ENCODE results near the gene SH2D3C. TPM values are rescaled to one million over a fixed set of nuclear protein-coding genes. Genes with fewer than 3 reads are reported as not detected.

The SH2D3C gene
- total RNA-seq, 4 donors from 2014 or later: 4.7 to 8.1 (median 5.2) TPM

DNA sequence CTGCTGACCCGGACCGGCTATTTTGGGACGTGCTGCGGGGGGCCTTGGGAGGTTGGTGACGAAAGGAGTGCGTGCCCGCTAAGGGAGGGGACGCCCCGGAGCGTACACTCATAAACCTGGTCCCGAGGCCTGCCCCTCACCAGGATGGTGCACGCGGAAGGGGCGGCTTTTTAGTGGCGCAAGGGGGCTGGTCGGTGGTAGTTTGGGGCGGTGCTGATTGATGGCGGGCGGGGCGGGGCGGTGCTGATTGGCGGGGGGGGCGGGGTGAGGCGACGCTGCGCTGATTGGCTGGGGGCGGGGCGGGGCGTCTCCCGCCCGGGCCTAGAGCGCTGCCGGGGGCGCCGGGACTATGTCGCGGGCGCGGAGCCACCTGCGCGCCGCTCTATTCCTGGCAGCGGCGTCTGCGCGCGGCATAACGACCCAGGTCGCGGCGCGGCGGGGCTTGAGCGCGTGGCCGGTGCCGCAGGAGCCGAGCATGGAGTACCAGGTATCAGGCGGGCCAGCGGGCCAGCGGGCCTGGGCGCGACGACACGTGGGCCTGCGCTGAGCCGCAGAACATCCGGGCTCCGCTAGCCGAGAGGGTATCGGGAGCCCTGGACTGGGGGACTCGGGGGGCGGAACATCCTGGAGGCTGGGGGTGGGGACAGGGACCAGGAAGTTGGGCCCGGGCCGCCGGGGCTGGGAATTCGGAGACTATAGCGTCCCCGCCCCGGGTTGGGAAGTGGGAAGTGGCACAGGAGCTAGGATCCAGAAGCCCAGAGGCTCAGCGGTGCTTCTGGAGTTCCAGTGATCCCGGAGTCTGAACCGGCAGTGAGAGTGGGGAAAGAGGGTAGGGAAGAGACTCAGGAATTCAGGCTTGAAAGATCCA, 24.3 kb upstream of the SH2D3C start, which contains the start of gene FPGS:
Gene FPGS, plus strand, starts transcription at position 307 of the 868 bp plus-strand sequence. Its CDS starts 43 bp downstream, at position 350.
- peak; percentile 87 to 88 for DNase-seq
- Histone ChIP-seq H3K27ac (peak within 1 kb of the TSS; percentile 94 to 98 (median 96)), H3K4me1 (peaks cover 23 to 41% of the 10 kb centered on the region in 2 donors), H3K36me3 (peaks cover 0 to 32% of the 10 kb centered on the region in 2 donors), H3K9me3 (no peaks in the 10 kb centered on the region), H3K4me3 (peak within 1 kb of the TSS; percentile 71 to 82 (median 80)), H3K27me3 (no peaks in the 10 kb centered on the region)
- intact Hi-C loops (cut with DNase I; ENCODE audit: low total_unique reads): loop anchor here (1.0 to 10.0 kb wide), 4 partner anchors 18 to 292 kb away; partner anchors contain the start of genes AK1 and ST6GALNAC4
- in situ Hi-C loops (cut with MboI; ENCODE audit: low sequenced_read_pairs in 4 of 4): loop anchor here in 1 of 4 donors (10.0 kb wide), 1 partner anchor 62 kb away; no protein-coding TSS in a partner anchor
- peak; percentile 74 to 85 for ATAC-seq
- peak; percentile 80 to 86 for TF ChIP-seq POLR2A (IDR thresholded peaks at IDR 0.05)
- TF ChIP-seq, protein P1, sequence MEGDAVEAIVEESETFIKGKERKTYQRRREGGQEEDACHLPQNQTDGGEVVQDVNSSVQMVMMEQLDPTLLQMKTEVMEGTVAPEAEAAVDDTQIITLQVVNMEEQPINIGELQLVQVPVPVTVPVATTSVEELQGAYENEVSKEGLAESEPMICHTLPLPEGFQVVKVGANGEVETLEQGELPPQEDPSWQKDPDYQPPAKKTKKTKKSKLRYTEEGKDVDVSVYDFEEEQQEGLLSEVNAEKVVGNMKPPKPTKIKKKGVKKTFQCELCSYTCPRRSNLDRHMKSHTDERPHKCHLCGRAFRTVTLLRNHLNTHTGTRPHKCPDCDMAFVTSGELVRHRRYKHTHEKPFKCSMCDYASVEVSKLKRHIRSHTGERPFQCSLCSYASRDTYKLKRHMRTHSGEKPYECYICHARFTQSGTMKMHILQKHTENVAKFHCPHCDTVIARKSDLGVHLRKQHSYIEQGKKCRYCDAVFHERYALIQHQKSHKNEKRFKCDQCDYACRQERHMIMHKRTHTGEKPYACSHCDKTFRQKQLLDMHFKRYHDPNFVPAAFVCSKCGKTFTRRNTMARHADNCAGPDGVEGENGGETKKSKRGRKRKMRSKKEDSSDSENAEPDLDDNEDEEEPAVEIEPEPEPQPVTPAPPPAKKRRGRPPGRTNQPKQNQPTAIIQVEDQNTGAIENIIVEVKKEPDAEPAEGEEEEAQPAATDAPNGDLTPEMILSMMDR (IDR thresholded peaks at IDR 0.05 in 4 of 5, conservative IDR thresholded peaks at IDR 0.05 in 1 of 5): no peak

DNA sequence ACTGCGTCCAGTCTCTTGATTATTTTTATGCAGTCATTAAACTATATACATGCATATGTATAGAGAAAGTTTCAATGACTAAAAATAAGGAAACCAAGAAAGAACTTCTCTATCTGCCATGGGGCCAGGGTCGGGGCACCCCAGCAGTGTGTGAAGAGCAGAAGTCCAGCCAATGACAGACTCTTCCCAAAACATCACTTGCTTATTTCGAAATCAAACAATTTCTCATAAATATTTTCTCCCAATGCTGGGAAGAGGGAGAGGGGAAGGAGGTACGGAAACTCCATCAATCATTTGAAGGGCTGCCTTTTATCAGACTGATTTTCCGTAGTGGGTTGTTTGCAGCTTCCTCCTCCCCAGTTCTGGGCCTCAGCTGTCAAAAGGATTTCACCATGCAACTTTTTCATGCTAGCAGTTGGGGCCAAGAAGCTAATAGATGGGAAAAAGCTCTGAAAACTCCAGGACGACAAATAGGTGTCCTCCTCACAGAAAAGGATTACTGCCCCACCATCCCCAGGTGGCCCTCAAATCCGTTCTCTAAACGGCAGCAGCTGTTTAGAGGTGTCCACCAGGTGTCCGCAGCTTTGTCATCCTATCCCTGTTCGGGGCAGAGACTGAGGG, 23.6 kb upstream of the SH2D3C start:
- Histone ChIP-seq H3K4me3 (peak overlapping the region; percentile 71 to 82 (median 80)), H3K4me1 (peaks cover 23 to 41% of the 10 kb centered on the region in 2 donors), H3K27ac (peak overlapping the region; percentile 94 to 98 (median 96)), H3K9me3 (no peaks in the 10 kb centered on the region), H3K36me3 (peaks cover 0 to 25% of the 10 kb centered on the region in 2 donors), H3K27me3 (no peaks in the 10 kb centered on the region)
- intact Hi-C loops (cut with DNase I; ENCODE audit: low total_unique reads): loop anchor here (1.0 to 10.0 kb wide), 4 partner anchors 17 to 293 kb away; partner anchors contain the start of genes AK1 and ST6GALNAC4
- in situ Hi-C loops (cut with MboI; ENCODE audit: low sequenced_read_pairs in 4 of 4): loop anchor here in 1 of 4 donors (10.0 kb wide), 1 partner anchor 63 kb away; no protein-coding TSS in a partner anchor
- TF ChIP-seq, protein P1 (IDR thresholded peaks at IDR 0.05 in 4 of 5, conservative IDR thresholded peaks at IDR 0.05 in 1 of 5): peak; percentile 26 to 51 (median 35)
- peak in 1 of 2 donors; percentile 2 for TF ChIP-seq POLR2A (IDR thresholded peaks at IDR 0.05)
- no peak for DNase-seq
- peak; percentile 64 to 67 for ATAC-seq

DNA sequence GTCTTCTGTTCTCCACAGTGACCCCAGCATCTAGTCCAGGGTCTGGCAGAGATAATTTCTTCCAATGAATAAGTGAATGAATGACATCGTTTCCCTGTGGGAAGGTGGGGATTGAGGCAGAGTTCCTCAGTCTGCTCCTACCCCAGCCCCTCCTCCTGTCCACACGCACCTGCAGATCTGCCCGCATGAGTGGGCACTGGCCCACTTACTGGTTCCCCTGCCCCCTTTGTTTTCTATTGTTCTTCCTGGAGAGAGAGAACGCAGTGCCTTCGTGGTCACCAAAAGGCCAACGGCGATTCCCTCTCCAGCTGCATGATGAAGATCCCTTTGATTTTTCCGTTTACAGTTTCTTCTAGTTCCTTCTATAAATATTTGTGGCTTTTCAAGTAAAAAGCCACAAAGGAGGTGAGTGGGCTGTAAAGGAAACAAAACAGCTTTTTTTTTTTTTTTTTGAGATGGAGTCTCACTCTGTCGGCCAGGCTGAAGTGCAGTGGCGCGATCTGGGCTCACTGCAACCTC, 18.4 kb upstream of the SH2D3C start:
- Histone ChIP-seq H3K27me3 (no peaks in the 10 kb centered on the region), H3K4me1 (peaks cover 12 to 17% of the 10 kb centered on the region in 2 donors), H3K9me3 (no peaks in the 10 kb centered on the region), H3K27ac (peak overlapping the region in 2 of 4 donors; percentile 6 to 10), H3K36me3 (peaks cover 0 to 1% of the 10 kb centered on the region in 2 donors), H3K4me3 (no peak overlapping the region)
- in situ Hi-C loops (cut with MboI; ENCODE audit: low sequenced_read_pairs in 4 of 4) (no loop called here), intact Hi-C loops (cut with DNase I; ENCODE audit: low total_unique reads) (no loop called here)
- ATAC-seq: no peak
- TF ChIP-seq, protein P1 (IDR thresholded peaks at IDR 0.05 in 4 of 5, conservative IDR thresholded peaks at IDR 0.05 in 1 of 5): no peak
- TF ChIP-seq POLR2A (IDR thresholded peaks at IDR 0.05): no peak
- no peak for DNase-seq

DNA sequence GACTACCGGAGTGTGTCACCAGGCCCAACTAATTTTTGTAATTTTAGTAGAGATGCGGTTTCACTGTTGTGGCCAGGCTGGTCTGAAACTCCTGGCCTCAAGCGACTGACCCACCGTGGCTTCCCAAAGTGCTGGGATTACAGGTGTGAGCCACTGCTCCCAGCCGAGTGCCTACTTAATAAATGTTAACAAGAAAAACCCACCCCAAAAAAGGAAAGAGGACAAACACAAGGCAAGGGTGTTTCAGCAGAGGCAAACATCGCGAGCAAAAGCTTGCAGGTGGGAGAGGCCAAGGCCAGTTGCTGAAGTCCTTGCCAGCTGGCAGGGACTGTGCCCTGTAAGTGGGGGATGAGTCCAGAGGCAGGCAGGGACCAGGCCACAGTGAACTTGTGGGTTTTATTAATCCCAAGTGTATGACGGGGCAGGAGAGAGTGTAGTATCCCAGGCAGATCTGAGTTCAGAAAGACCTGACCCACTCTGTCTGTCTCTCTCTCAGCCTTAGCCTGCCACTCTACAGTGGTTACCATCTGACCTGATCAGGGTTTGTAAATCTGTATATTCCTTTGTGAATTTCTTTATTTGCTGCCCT, 17.9 kb upstream of the SH2D3C start:
- intact Hi-C loops (cut with DNase I; ENCODE audit: low total_unique reads): no loop called here

More for the DNA sequence above, 17.9 kb upstream of the SH2D3C start:
- in situ Hi-C loops (cut with MboI; ENCODE audit: low sequenced_read_pairs in 4 of 4): no loop called here
- Histone ChIP-seq H3K4me3 (no peak overlapping the region), H3K4me1 (peaks cover 9 to 11% of the 10 kb centered on the region in 2 donors), H3K27ac (peak overlapping the region in 3 of 4 donors; percentile 6 to 23 (median 10)), H3K27me3 (no peaks in the 10 kb centered on the region), H3K9me3 (no peaks in the 10 kb centered on the region), H3K36me3 (peaks cover 0 to 7% of the 10 kb centered on the region in 2 donors)
- ATAC-seq: peak; percentile 24 to 53
- TF ChIP-seq, protein P1 (IDR thresholded peaks at IDR 0.05 in 4 of 5, conservative IDR thresholded peaks at IDR 0.05 in 1 of 5): no peak
- no peak for TF ChIP-seq POLR2A (IDR thresholded peaks at IDR 0.05)
- peak in 1 of 2 donors; percentile 56 for DNase-seq

All from gastrocnemius medialis (tissue), 4 donors.